SK-N-SH treated with all-trans-retinoic acid at 6 μM for 48 hours (cell line): ENCODE data around the gene PPP1R14D.

Experiments
- ATAC-seq: fragments of 200-7000 bp; cut with Tn5 transposase; 3 replicates; pipeline ENCODE4 v1.9.1; 2020; ENCODE audit warnings: mild to moderate bottlenecking, moderate library complexity
- ARNTL ChIP-seq: fragments of 450-650 bp; formaldehyde crosslinking; IDR thresholded peaks from 2 replicates; pipeline ENCODE4 v1.5.0; 2020; ENCODE audit warnings: low read depth, mild to moderate bottlenecking, moderate library complexity, borderline replicate concordance
- BACH2 ChIP-seq: fragments of 250-450 bp; sonication (Bioruptor Pico); IDR thresholded peaks from 2 replicates; pipeline ENCODE4 v1.9.0; 2021; ENCODE audit warnings: mild to moderate bottlenecking, borderline replicate concordance
- CSDC2 ChIP-seq: fragments of 250-450 bp; sonication (Bioruptor Pico); IDR thresholded peaks from 2 replicates; pipeline ENCODE4 v1.5.0; 2020; ENCODE audit warnings: mild to moderate bottlenecking, moderate library complexity
- CSRNP3 ChIP-seq: fragments of 250-450 bp; sonication (Bioruptor Pico); IDR thresholded peaks from 2 replicates; pipeline ENCODE4 v1.5.1; 2021; ENCODE audit warnings: mild to moderate bottlenecking, moderate library complexity
- ESRRG ChIP-seq: fragments of 250-450 bp; sonication (Bioruptor Pico); IDR thresholded peaks from 2 replicates; pipeline ENCODE4 v1.6.1; 2021; ENCODE audit warnings: mild to moderate bottlenecking
- GLIS3 ChIP-seq: fragments of 250-450 bp; sonication (Bioruptor Pico); IDR thresholded peaks from 2 replicates; pipeline ENCODE4 v1.5.0; 2020; ENCODE audit warnings: mild to moderate bottlenecking, moderate library complexity
- ISL1 ChIP-seq: fragments of 250-450 bp; sonication (Bioruptor Pico); IDR thresholded peaks from 2 replicates; pipeline ENCODE4 v2.1.2; 2022; ENCODE audit warnings: mild to moderate bottlenecking, moderate library complexity
- OSR1 ChIP-seq: fragments of 250-450 bp; sonication (Bioruptor Pico); IDR thresholded peaks from 2 replicates; pipeline ENCODE4 v1.8.0; 2022; ENCODE audit warnings: moderate library complexity, mild to moderate bottlenecking, inconsistent platforms
- PATZ1 ChIP-seq: fragments of 250-450 bp; sonication (Bioruptor Pico); IDR thresholded peaks from 2 replicates; pipeline ENCODE4 v1.8.0; 2020; ENCODE audit warnings: mild to moderate bottlenecking, moderate library complexity, borderline replicate concordance
- POU6F1 ChIP-seq: fragments of 250-450 bp; sonication (Bioruptor Pico); IDR thresholded peaks from 2 replicates; pipeline ENCODE4 v1.8.0; 2021; ENCODE audit warnings: low read depth, mild to moderate bottlenecking, moderate library complexity, borderline replicate concordance
- PPARA ChIP-seq: fragments of 250-450 bp; sonication (Bioruptor Pico); IDR thresholded peaks from 2 replicates; pipeline ENCODE4 v1.5.0; 2020; ENCODE audit warnings: mild to moderate bottlenecking, borderline replicate concordance
- RARB ChIP-seq: fragments of 250-450 bp; sonication (Bioruptor Pico); IDR thresholded peaks from 2 replicates; pipeline ENCODE4 v1.8.0; 2021; ENCODE audit warnings: mild to moderate bottlenecking, moderate library complexity
- SNAI2 ChIP-seq: fragments of 250-450 bp; sonication (Bioruptor Pico); IDR thresholded peaks from 2 replicates; pipeline ENCODE4 v1.5.0; 2020; ENCODE audit warnings: mild to moderate bottlenecking, moderate library complexity
- TCF4 ChIP-seq: fragments of 250-450 bp; sonication (Bioruptor Pico); IDR thresholded peaks from 2 replicates; pipeline ENCODE4 v1.8.0; 2021; ENCODE audit warnings: mild to moderate bottlenecking, moderate library complexity, borderline replicate concordance
- TOX ChIP-seq: fragments of 250-450 bp; sonication (Bioruptor Pico); IDR thresholded peaks from 2 replicates; pipeline ENCODE4 v1.8.0; 2021; ENCODE audit warnings: mild to moderate bottlenecking, moderate library complexity, borderline replicate concordance
- TSHZ2 ChIP-seq: fragments of 250-450 bp; sonication (Bioruptor Pico); IDR thresholded peaks from 2 replicates; pipeline ENCODE4 v1.5.0; 2020; ENCODE audit warnings: mild to moderate bottlenecking, moderate library complexity
- ZC3H10 ChIP-seq: fragments of 250-450 bp; sonication (Bioruptor Pico); IDR thresholded peaks from 2 replicates; pipeline ENCODE4 v1.5.1; 2021; ENCODE audit warnings: mild to moderate bottlenecking, moderate library complexity
- ZFP3 ChIP-seq: fragments of 250-450 bp; sonication (Bioruptor Pico); IDR thresholded peaks from 2 replicates; pipeline ENCODE4 v1.5.0; 2020; ENCODE audit warnings: mild to moderate bottlenecking, moderate library complexity
- ZFP30 ChIP-seq: fragments of 450-650 bp; formaldehyde crosslinking; IDR thresholded peaks from 2 replicates; pipeline ENCODE4 v1.5.0; 2022; ENCODE audit warnings: mild to moderate bottlenecking, moderate library complexity
- ZNF70 ChIP-seq: fragments of 450-650 bp; formaldehyde crosslinking; IDR thresholded peaks from 2 replicates; pipeline ENCODE4 v1.5.0; 2020; ENCODE audit warnings: mild to moderate bottlenecking, moderate library complexity
- ZNF8 ChIP-seq: fragments of 450-650 bp; formaldehyde crosslinking; IDR thresholded peaks from 2 replicates; pipeline ENCODE4 v1.5.0; 2020; ENCODE audit warnings: mild to moderate bottlenecking, moderate library complexity

The PPP1R14D gene

GRCh38 chr15:40807888-40808461 is 20.5 kb downstream of the PPP1R14D start:
- TF ChIP-seq ARNTL (CRISPR knock-in tag) (no peak), TOX (no peak), RARB (CRISPR knock-in tag) (no peak), ZNF70 (CRISPR knock-in tag) (no peak), OSR1 (no peak), SNAI2 (CRISPR knock-in tag) (no peak), CSDC2 (CRISPR knock-in tag) (no peak), ZC3H10 (no peak), TSHZ2 (CRISPR knock-in tag) (no peak), TCF4 (CRISPR knock-in tag) (no peak), ESRRG (CRISPR knock-in tag) (no peak), ZNF8 (CRISPR knock-in tag) (no peak), BACH2 (CRISPR knock-in tag) (no peak), GLIS3 (no peak), ZFP3 (CRISPR knock-in tag) (no peak), PPARA (CRISPR knock-in tag) (no peak), ZFP30 (CRISPR knock-in tag) (no peak)
- ATAC-seq, result peak; percentile 1; the same call in 1 of the 3 replicates

- ATAC-seq, result peak; percentile 99
- TF ChIP-seq BACH2 (CRISPR knock-in tag), result no peak
- TF ChIP-seq POU6F1 (CRISPR knock-in tag), result no peak
- no peak for TF ChIP-seq CSDC2 (CRISPR knock-in tag)
- TF ChIP-seq GLIS3, result no peak
- no peak for TF ChIP-seq ISL1 (CRISPR knock-in tag)
- TF ChIP-seq PPARA (CRISPR knock-in tag), result no peak
Observed at GRCh38 chr15:40807028-40807887, 21.2 kb downstream of the PPP1R14D start, which contains the start of the genes DNAJC17 and ZFYVE19. Gene DNAJC17, minus strand, starts transcription at chr15:40807473. Its CDS starts 27 bp downstream, at chr15:40807446. Gene ZFYVE19, plus strand, starts transcription at chr15:40807089. Its CDS starts 501 bp downstream, at chr15:40807590.

GRCh38 chr15:40806672-40807027 is 21.9 kb downstream of the PPP1R14D start:
- no peak; the same call in 2 of the 3 replicates for ATAC-seq
- TF ChIP-seq GLIS3 (no peak), TCF4 (CRISPR knock-in tag) (no peak), BACH2 (CRISPR knock-in tag) (no peak), ISL1 (CRISPR knock-in tag) (no peak), ARNTL (CRISPR knock-in tag) (no peak), CSRNP3 (CRISPR knock-in tag) (no peak), CSDC2 (CRISPR knock-in tag) (no peak), OSR1 (no peak), POU6F1 (CRISPR knock-in tag) (no peak), RARB (CRISPR knock-in tag) (no peak), ZFP30 (CRISPR knock-in tag) (no peak), TOX (no peak), ZFP3 (CRISPR knock-in tag) (no peak), PATZ1 (CRISPR knock-in tag) (no peak), TSHZ2 (CRISPR knock-in tag) (no peak)
